KG1 (cell line): ENCODE results near the gene SLC17A4.
"Not testable (repeated sequence)": the region's sequence is repeated elsewhere in the genome, so short reads cannot be mapped to it uniquely, and the experiment has no call there.

Experiments
- DNase-seq: peaks from one replicate; lab custom pipeline; 2025; lab: John Stamatoyannopoulos, UW

SLC17A4 gene

GRCh38 chr6:25754535-25754934 lies at the start of gene SLC17A4:
SLC17A4 (plus strand) TSS chr6:25754742; CDS start chr6:25761963, 7,221 bp downstream.
- DNase-seq, result no peak

- no peak for DNase-seq
Observed at GRCh38 chr6:25706314-25707014, 48.1 kb upstream of the SLC17A4 start.

GRCh38 chr6:25709761-25710160 lies 44.8 kb upstream of the SLC17A4 start:
- DNase-seq, result no peak

GRCh38 chr6:25710287-25710686 lies 44.3 kb upstream of the SLC17A4 start:
- DNase-seq, result no peak

GRCh38 chr6:25713824-25714223 lies 40.7 kb upstream of the SLC17A4 start:
- no peak for DNase-seq

GRCh38 chr6:25714765-25715164 lies 39.8 kb upstream of the SLC17A4 start:
- DNase-seq, result no peak

GRCh38 chr6:25715794-25716193 lies 38.7 kb upstream of the SLC17A4 start:
- DNase-seq, result no peak

GRCh38 chr6:25717866-25718740 lies 36.4 kb upstream of the SLC17A4 start:
- peak; percentile 20 for DNase-seq

GRCh38 chr6:25726122-25726911 lies 28.2 kb upstream of the SLC17A4 start:
- no peak for DNase-seq

- no peak for DNase-seq
Observed at GRCh38 chr6:25727028-25727427, 27.5 kb upstream of the SLC17A4 start.

- no peak for DNase-seq
Observed at GRCh38 chr6:25730907-25731306, 23.6 kb upstream of the SLC17A4 start.

GRCh38 chr6:25731721-25732120 lies 22.8 kb upstream of the SLC17A4 start:
- DNase-seq, result no peak

GRCh38 chr6:25732468-25733198 lies 21.9 kb upstream of the SLC17A4 start:
- DNase-seq, result no peak

- DNase-seq, result no peak
Observed at GRCh38 chr6:25735261-25735660, 19.3 kb upstream of the SLC17A4 start.

- no peak for DNase-seq
Observed at GRCh38 chr6:25743868-25744267, 10.7 kb upstream of the SLC17A4 start.

GRCh38 chr6:25745836-25746235 lies 8.7 kb upstream of the SLC17A4 start:
- DNase-seq, result no peak

- no peak for DNase-seq
Observed at GRCh38 chr6:25746968-25747367, 7.6 kb upstream of the SLC17A4 start.

GRCh38 chr6:25747477-25747876 lies 7.1 kb upstream of the SLC17A4 start:
- no peak for DNase-seq

- no peak for DNase-seq
Observed at GRCh38 chr6:25748049-25748448, 6.5 kb upstream of the SLC17A4 start.

- not testable (repeated sequence) for DNase-seq
Observed at GRCh38 chr6:25748601-25749517, 5.7 kb upstream of the SLC17A4 start.

GRCh38 chr6:25749837-25750236 lies 4.7 kb upstream of the SLC17A4 start:
- peak; percentile 3 for DNase-seq
